ENCODE data around the gene TBXAS1. TPM values are rescaled to one million over a fixed set of nuclear protein-coding genes. Genes with fewer than 3 reads are reported as not detected.

Gene TBXAS1
- total and polyA plus RNA-seq, 2 donors (not counting 3 experiments of a cell fraction or from before 2014, with no cell fraction given), result 2.1 to 4.3 TPM

- Histone ChIP-seq H4K20me1 (replicated peaks; ENCODE audit: control insufficient read depth, extremely low read depth, insufficient read depth, low read length) (no peaks in the 10 kb centered on the region), H3K27me3 (ENCODE audit: control insufficient read depth in 2 of 2, insufficient read depth in 2 of 2, low read length in 2 of 2) (no peaks in the 10 kb centered on the region), H3K9ac (replicated peaks; ENCODE audit: extremely low read depth, insufficient read depth, low read length) (no peak overlapping the region), H3K9me3 (replicated peaks; ENCODE audit: control insufficient read depth, insufficient read depth, low read length) (no peaks in the 10 kb centered on the region), H3K4me2 (ENCODE audit: insufficient read depth, low read length) (no peak overlapping the region), H3K9me1 (replicated peaks; ENCODE audit: control insufficient read depth, extremely low read depth, insufficient read depth, low read length) (no peaks in the 10 kb centered on the region), H2AFZ (ENCODE audit: low read depth, low read length) (no peak overlapping the region), H3K36me3 (ENCODE audit: control insufficient read depth in 2 of 2, extremely low read depth in 1 of 2, insufficient read depth in 2 of 2, low read length in 2 of 2) (no peaks in the 10 kb centered on the region), H3K4me3 (replicated peaks in 1 of 3; ENCODE audit: insufficient read depth in 1 of 3, low read depth in 1 of 3, low read length in 3 of 3) (no peak overlapping the region), H3K27ac (ENCODE audit: insufficient read depth, low read depth, low read length) (no peak overlapping the region), H3K79me2 (ENCODE audit: control insufficient read depth, insufficient read depth, low read length) (no peaks in the 10 kb centered on the region), H3K4me1 (ENCODE audit: control insufficient read depth, extremely low read depth, insufficient read depth, low read length) (peaks cover 14% of the 10 kb centered on the region)
- FAIRE-seq (no peak), DNase-seq (ENCODE audit: low read depth, low spot score) (no peak)
- intact Hi-C loops (cut with micrococcal nuclease) (loop anchor here (5.0 kb wide), 1 partner anchor 97 kb away; the partner anchor contains the start of gene HIPK2), dilution Hi-C loops (cut with MboI; ENCODE audit: extremely low pct_ligation_motif_present, low sequenced_read_pairs) (no loop called here)
- BruUV-seq (replicated peaks), result no TSS peak
- ChIA-PET CTCF (interaction anchor here (0.9 to 1.0 kb wide), 3 partner anchors 8 to 228 kb away, joined by 3 read pairs; no protein-coding TSS in a partner anchor), POLR2A (no interaction called here)
- no peak for TF ChIP-seq CTCF (IDR thresholded peaks at IDR 0.05; ENCODE audit: extremely low read depth in 1 of 2, insufficient read depth in 1 of 2, low read depth in 1 of 2, low read length in 2 of 2)
- TF ChIP-seq JUN (IDR thresholded peaks at IDR 0.05; ENCODE audit: borderline replicate concordance, insufficient read depth, insufficient read length, low read depth), result no peak
- no peak for TF ChIP-seq MAX (IDR thresholded peaks at IDR 0.05; ENCODE audit: insufficient read depth, insufficient read length)
- no peak for TF ChIP-seq POLR2AphosphoS5 (IDR thresholded peaks at IDR 0.05; ENCODE audit: insufficient read depth, low read depth, low read length)
- no peak for TF ChIP-seq MYC (IDR thresholded peaks at IDR 0.05; ENCODE audit: low read depth, low read length)
- no peak for TF ChIP-seq FOS (IDR thresholded peaks at IDR 0.05; ENCODE audit: borderline replicate concordance, insufficient read depth, low read length)
- no peak for TF ChIP-seq EZH2 (IDR thresholded peaks at IDR 0.05; ENCODE audit: borderline replicate concordance, low read depth, low read length, severe bottlenecking)
- no peak for TF ChIP-seq POLR2A (IDR thresholded peaks at IDR 0.05; ENCODE audit: low read depth, low read length)
- TF ChIP-seq GATA2 (IDR thresholded peaks at IDR 0.05; ENCODE audit: insufficient read depth, insufficient read length, low read depth, low read length), result no peak
Measured at GRCh38 chr7:139874302-139874629, 45.2 kb downstream of the TBXAS1 start.
